ENCODE data around the gene TMEM200A.

GRCh38 chr6:130466748-130467061, 100.9 kb downstream of the TMEM200A start:
- TF ChIP-seq CTCF (IDR thresholded peaks at IDR 0.05) = no peak
- no peak for TF ChIP-seq EZH2 (IDR thresholded peaks at IDR 0.05; ENCODE audit: borderline replicate concordance, insufficient read depth, low read depth, low read length, poor library complexity, severe bottlenecking)
